Endothelial cell of umbilical vein (primary cell): ENCODE measurements around the gene SIRT2. TPM values are rescaled to one million over a fixed set of nuclear protein-coding genes. Genes with fewer than 3 reads are reported as not detected.

Experiments used
- BruUV-seq: library from RNA; stranded (reverse); fragments of 400-500 nt; replicated peaks from 2 replicates; lab custom pipeline; 2021; lab: Mats Ljungman, UMichigan
- CTCF ChIA-PET: fragments of 300-600, 350-600 bp; sonication (Branson Sonifier 250); formaldehyde crosslinking; loops from one replicate; lab custom pipeline; 2021; ENCODE audit warnings: antibody characterized with exemption, inconsistent platforms; lab: Charles Lee
- POLR2A ChIA-PET: fragments of 300-600, 350-600 bp; sonication (Branson Sonifier 250); formaldehyde crosslinking; loops from one replicate; lab custom pipeline; 2021; ENCODE audit warnings: antibody characterized with exemption, inconsistent platforms; lab: Charles Lee
- DNase-seq: peaks from one replicate; pipeline ENCODE4 v3.0.0-alpha.2; 2011; ENCODE audit warnings: low read depth, low spot score
- FAIRE-seq: peaks from 2 replicates; lab custom pipeline; 2011; peaks lifted over from hg19 to GRCh38; lab: Jason Lieb, UNC
- H2AFZ ChIP-seq: 2 replicates; pipeline ENCODE4 v1.6.0; 2012; ENCODE audit warnings: low read depth, low read length, control low read depth, inconsistent platforms
- H3K27ac ChIP-seq: 2 replicates; pipeline ENCODE4 v1.5.1; 2011; ENCODE audit warnings: low read depth, mild to moderate bottlenecking, control low read depth, low read length, moderate library complexity; ENCODE audit not compliant: insufficient read depth
- H3K27me3 ChIP-seq, 2 experiments: 2 replicates each; pipeline versions ENCODE4 v1.6.0 to v1.6.1; 2011; ENCODE audit warnings: low read length in 2 of 2, mixed read lengths in 1 of 2; ENCODE audit not compliant: control insufficient read depth in 2 of 2, insufficient read depth in 2 of 2
- H3K36me3 ChIP-seq, 2 experiments: 2 replicates in 1 of 2; 3 replicates in 1 of 2; pipeline ENCODE4 v1.5.1; 2011; ENCODE audit warnings: low read length in 2 of 2, mild to moderate bottlenecking in 1 of 2, moderate library complexity in 1 of 2; ENCODE audit not compliant: control insufficient read depth in 2 of 2, insufficient read depth in 2 of 2; ENCODE audit errors: extremely low read depth in 1 of 2
- H3K4me1 ChIP-seq: 3 replicates; pipeline ENCODE4 v1.5.1; 2011; ENCODE audit warnings: mild to moderate bottlenecking, low read length; ENCODE audit not compliant: control insufficient read depth, insufficient read depth; ENCODE audit errors: extremely low read depth
- H3K4me2 ChIP-seq: 2 replicates; pipeline ENCODE4 v1.6.1; 2011; ENCODE audit warnings: low read length, control low read depth, mixed read lengths; ENCODE audit not compliant: insufficient read depth
- H3K4me3 ChIP-seq, 3 experiments: fragments of 200-600 bp in 1 of 3; sonication (generic), shearing (Covaris generic) in 1 of 3; replicated peaks in 1 of 3; 2 replicates each; pipeline ENCODE4 v1.5.1; 2011 to 2016; ENCODE audit warnings: control low read depth in 3 of 3, low read length in 3 of 3, mild to moderate bottlenecking in 2 of 3, inconsistent platforms in 1 of 3, low read depth in 1 of 3, moderate library complexity in 1 of 3; ENCODE audit not compliant: insufficient read depth in 1 of 3
- H3K79me2 ChIP-seq: 2 replicates; pipeline ENCODE4 v1.6.0; 2012; ENCODE audit warnings: low read length, inconsistent platforms; ENCODE audit not compliant: control insufficient read depth, insufficient read depth
- H3K9ac ChIP-seq: replicated peaks from 2 replicates; pipeline ENCODE3; 2011; ENCODE audit warnings: low read length, control low read depth; ENCODE audit not compliant: insufficient read depth; ENCODE audit errors: extremely low read depth
- H3K9me1 ChIP-seq: replicated peaks from 3 replicates; pipeline ENCODE4 v1.6.0; 2011; ENCODE audit warnings: mild to moderate bottlenecking, low read length; ENCODE audit not compliant: control insufficient read depth, insufficient read depth; ENCODE audit errors: extremely low read depth
- H3K9me3 ChIP-seq: replicated peaks from 2 replicates; pipeline ENCODE4 v1.5.1; 2012; ENCODE audit warnings: low read length, inconsistent platforms; ENCODE audit not compliant: control insufficient read depth, insufficient read depth
- H4K20me1 ChIP-seq: replicated peaks from 2 replicates; pipeline ENCODE3; 2011; ENCODE audit warnings: mild to moderate bottlenecking, low read length; ENCODE audit not compliant: control insufficient read depth, insufficient read depth; ENCODE audit errors: extremely low read depth
- POLR2A ChIP-seq: IDR thresholded peaks from 2 replicates; pipeline ENCODE4 v1.6.1; 2012; ENCODE audit warnings: low read depth, mild to moderate bottlenecking, control low read depth, low read length
- POLR2AphosphoS5 ChIP-seq: IDR thresholded peaks from 2 replicates; pipeline ENCODE4 v1.6.1; 2012; ENCODE audit warnings: low read depth, mild to moderate bottlenecking, control low read depth, low read length, moderate library complexity; ENCODE audit not compliant: insufficient read depth
- dilution Hi-C: fragments of 300-500 bp; cut with MboI; formaldehyde crosslinking; loops from one replicate; pipeline ENCODE4 v1.15.0; 2019; ENCODE audit warnings: low sequenced_read_pairs; ENCODE audit not compliant: extremely low pct_ligation_motif_present
- intact Hi-C: fragments of 100-400 bp; cut with micrococcal nuclease; formaldehyde crosslinking; loops from one replicate; pipeline ENCODE4 v1.10.0; 2022
- polyA plus RNA-seq, 4 experiments: library from polyadenylated mRNA; depleted of rRNA in 3 of 4; stranded (reverse) in 3 of 4; unstranded in 1 of 4; fragments of >200 nt; gene quantifications; 2 replicates each; pipeline versions ENCODE4 v1.2.1 to v1.2.3, GENCODE V29; 2011 to 2012; ENCODE audit warnings: missing spikeins in 1 of 4
- total RNA-seq: library from RNA; stranded (reverse); gene quantifications from 2 replicates; pipeline ENCODE4 v1.2.3, GENCODE V29; 2021
- TF ChIP-seq, protein P1 (sequence below), 2 donors: IDR thresholded peaks; 1 replicate in 1 of 2; 2 replicates in 1 of 2; pipeline ENCODE4 v1.5.1; 2011; ENCODE audit warnings: low read length in 2 of 2, mild to moderate bottlenecking in 2 of 2, moderate library complexity in 2 of 2, control low read depth in 1 of 2, inconsistent platforms in 1 of 2, low read depth in 1 of 2; ENCODE audit not compliant: insufficient read depth in 1 of 2; ENCODE audit errors: extremely low read depth in 1 of 2

The SIRT2 gene
- total and polyA plus RNA-seq, 2 donors (not counting 3 experiments of a cell fraction or from before 2014, with no cell fraction given): 47.6 to 72.5 TPM

DNA sequence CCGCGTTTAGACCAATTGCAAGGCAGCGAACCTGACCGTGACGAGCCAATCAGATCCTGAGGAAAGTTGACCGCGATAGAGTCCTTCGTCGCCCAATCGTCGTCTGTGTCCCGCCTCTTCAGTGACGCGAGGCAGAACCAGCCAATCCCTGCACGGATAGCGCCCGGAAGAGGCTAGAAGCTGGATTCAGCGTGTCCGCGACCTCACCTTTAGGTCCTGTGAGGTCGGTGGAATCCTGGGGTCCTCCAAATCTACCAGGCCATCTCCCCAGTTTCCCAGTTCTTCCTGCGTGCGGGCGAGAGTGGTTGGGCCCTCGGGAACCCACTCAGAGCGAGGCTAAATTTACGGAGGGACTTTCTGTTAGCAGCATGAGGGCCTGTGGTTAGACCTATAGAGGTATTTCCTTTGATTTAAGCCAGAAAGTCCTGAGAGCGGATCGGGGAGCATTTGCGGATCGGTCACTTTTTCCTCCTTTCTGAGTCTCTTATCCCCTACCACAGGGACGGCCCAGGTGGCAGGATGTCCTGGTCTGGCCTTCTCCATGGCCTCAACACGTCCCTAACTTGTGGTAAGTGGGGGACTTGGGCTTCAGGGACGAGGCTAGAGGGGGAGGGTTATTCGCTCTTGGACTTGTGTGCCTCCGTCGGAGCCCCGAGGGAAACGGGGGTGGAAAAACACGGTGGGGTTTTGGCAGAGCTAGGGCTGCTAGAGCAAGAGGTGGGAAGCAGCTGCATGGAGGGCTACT is 31.5 kb upstream of the SIRT2 start, which contains the start of gene MRPS12:
MRPS12 (plus strand) TSS at position 169 of the 745 bp plus-strand sequence; CDS start at position 520, 351 bp downstream.
- Histone ChIP-seq H3K9ac (peak within 1 kb of the TSS; percentile 86), H3K9me3 (no peaks in the 10 kb centered on the region), H3K9me1 (no peaks in the 10 kb centered on the region), H3K4me2 (peak within 1 kb of the TSS; percentile 74), H2AFZ (peak within 1 kb of the TSS; percentile 73), H3K4me3 (peak within 1 kb of the TSS; percentile 50 to 78 (median 58)), H3K36me3 (peaks cover 0 to 7% of the 10 kb centered on the region in 2 experiments), H3K4me1 (peaks cover 14% of the 10 kb centered on the region), H3K79me2 (peaks cover 22% of the 10 kb centered on the region), H3K27ac (peak within 1 kb of the TSS; percentile 69), H4K20me1 (no peaks in the 10 kb centered on the region), H3K27me3 (no peaks in the 10 kb centered on the region)
- TSS peak; percentile 74 for BruUV-seq
- CTCF ChIA-PET: interaction anchor here (0.7 to 3.4 kb wide), 35 partner anchors 9 to 557 kb away, joined by 3 to 29 read pairs (median 4); partner anchors contain the start of genes ACTN4, ECH1, EIF3K and FAM98C
- POLR2A ChIA-PET: interaction anchor here (0.7 to 1.4 kb wide), 4 partner anchors 68 to 528 kb away, joined by 3 to 6 read pairs (median 4); partner anchors contain the start of genes FAM98C and ZFP36
- dilution Hi-C loops: no loop called here
- TF ChIP-seq POLR2AphosphoS5 (peak; percentile 62), POLR2A (peak; percentile 78)
- TF ChIP-seq, protein P1, sequence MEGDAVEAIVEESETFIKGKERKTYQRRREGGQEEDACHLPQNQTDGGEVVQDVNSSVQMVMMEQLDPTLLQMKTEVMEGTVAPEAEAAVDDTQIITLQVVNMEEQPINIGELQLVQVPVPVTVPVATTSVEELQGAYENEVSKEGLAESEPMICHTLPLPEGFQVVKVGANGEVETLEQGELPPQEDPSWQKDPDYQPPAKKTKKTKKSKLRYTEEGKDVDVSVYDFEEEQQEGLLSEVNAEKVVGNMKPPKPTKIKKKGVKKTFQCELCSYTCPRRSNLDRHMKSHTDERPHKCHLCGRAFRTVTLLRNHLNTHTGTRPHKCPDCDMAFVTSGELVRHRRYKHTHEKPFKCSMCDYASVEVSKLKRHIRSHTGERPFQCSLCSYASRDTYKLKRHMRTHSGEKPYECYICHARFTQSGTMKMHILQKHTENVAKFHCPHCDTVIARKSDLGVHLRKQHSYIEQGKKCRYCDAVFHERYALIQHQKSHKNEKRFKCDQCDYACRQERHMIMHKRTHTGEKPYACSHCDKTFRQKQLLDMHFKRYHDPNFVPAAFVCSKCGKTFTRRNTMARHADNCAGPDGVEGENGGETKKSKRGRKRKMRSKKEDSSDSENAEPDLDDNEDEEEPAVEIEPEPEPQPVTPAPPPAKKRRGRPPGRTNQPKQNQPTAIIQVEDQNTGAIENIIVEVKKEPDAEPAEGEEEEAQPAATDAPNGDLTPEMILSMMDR (IDR thresholded peaks at IDR 0.05; ENCODE audit: extremely low read depth in 1 of 2, insufficient read depth in 1 of 2, low read depth in 1 of 2, low read length in 2 of 2): no peak
- intact Hi-C loops: loop anchor here (1.0 to 2.0 kb wide), 7 partner anchors 32 to 528 kb away; partner anchors contain the start of genes FAM98C, NFKBIB and SIRT2
- peak; percentile 99 for DNase-seq
- peak; percentile 100 for FAIRE-seq
